AG09309 (cell line): ENCODE data around the gene TRAF2.
"Not testable (repeated sequence)": the region's sequence is repeated elsewhere in the genome, so short reads cannot be mapped to it uniquely, and the experiment has no call there.

ENCODE experiments used
- DNase-seq: peaks from one replicate; pipeline ENCODE4 v3.0.0-alpha.2; 2010; ENCODE audit warnings: low read depth
- H3K4me3 ChIP-seq: 2 replicates; pipeline ENCODE4 v1.5.1; 2011; ENCODE audit warnings: mild to moderate bottlenecking, low read depth, low read length, moderate library complexity; ENCODE audit not compliant: control insufficient read depth
- TF ChIP-seq, protein P1 (sequence below): IDR thresholded peaks from 2 replicates; pipeline ENCODE4 v1.5.1; 2011; ENCODE audit warnings: mild to moderate bottlenecking, low read depth, low read length, inconsistent platforms; ENCODE audit not compliant: insufficient read depth, control insufficient read depth; ENCODE audit errors: missing control alignments

Gene TRAF2

DNA sequence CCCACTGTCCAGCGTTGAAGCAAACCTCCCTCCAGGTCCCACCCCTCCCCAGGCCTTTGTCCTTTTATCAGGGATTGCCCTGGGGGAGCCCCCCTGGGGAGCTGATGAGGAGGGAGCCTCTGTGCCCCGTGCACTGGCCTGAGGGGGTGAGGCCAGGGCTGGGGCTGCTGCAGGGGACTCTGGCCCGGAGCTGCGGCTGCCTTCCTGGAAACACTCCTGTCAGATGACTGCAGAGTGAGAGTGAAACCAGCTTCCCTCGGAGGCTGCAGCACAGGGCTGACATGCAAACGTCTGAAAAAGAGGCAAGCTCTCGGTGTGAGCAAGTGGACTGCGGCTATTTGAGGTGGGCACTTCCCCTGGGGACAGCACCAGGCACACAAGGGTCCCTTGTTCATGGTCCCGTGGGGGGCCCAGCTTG, 4.6 kb upstream of the TRAF2 start:
- no peak overlapping the region for H3K4me3 ChIP-seq
- TF ChIP-seq, protein P1, sequence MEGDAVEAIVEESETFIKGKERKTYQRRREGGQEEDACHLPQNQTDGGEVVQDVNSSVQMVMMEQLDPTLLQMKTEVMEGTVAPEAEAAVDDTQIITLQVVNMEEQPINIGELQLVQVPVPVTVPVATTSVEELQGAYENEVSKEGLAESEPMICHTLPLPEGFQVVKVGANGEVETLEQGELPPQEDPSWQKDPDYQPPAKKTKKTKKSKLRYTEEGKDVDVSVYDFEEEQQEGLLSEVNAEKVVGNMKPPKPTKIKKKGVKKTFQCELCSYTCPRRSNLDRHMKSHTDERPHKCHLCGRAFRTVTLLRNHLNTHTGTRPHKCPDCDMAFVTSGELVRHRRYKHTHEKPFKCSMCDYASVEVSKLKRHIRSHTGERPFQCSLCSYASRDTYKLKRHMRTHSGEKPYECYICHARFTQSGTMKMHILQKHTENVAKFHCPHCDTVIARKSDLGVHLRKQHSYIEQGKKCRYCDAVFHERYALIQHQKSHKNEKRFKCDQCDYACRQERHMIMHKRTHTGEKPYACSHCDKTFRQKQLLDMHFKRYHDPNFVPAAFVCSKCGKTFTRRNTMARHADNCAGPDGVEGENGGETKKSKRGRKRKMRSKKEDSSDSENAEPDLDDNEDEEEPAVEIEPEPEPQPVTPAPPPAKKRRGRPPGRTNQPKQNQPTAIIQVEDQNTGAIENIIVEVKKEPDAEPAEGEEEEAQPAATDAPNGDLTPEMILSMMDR = no peak
- DNase-seq = no peak

DNA sequence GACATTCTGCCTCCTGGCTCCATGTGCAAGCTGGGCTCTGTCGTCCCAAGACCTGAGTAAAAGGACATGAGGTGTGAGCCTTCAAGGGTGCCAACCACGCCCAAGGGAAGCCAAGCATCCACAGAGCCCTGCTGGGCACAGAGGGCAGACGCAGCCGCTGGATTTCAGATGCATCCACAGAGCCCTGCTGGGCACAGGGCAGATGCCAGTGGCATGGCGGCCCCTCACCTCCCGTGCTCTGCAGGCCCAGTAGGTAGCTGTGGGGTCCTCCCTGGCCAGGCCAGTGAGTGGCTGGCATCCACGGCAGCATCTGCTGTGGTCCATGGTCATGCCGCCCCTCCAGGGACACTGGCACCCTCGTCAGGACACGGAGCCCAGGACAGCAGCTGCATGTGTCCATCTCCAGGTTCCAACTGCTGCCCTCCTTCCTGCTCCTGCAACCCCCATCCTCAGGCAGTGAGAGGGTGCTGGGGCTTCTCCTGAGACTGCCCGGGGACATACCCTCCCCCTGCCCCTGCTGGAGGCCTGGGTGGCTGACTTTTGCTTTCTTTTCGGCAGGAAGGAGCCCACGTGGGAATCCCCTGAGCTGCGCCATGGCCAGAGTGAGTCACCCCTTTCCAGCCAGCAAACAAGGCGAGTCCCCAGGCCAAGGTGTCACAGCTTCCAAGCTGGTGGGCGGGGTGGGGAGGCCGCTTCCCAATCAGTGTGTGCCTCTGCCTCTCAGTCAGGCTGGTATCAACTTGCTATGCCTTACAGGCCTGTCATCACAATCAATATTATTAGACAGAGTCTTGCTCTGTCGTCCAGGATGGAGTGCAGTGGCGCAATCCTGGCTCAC, 4.0 kb upstream of the TRAF2 start:
- DNase-seq = peak; percentile 32
- H3K4me3 ChIP-seq = peak overlapping the region; percentile 20; the same call in 1 of the 2 replicates

DNA sequence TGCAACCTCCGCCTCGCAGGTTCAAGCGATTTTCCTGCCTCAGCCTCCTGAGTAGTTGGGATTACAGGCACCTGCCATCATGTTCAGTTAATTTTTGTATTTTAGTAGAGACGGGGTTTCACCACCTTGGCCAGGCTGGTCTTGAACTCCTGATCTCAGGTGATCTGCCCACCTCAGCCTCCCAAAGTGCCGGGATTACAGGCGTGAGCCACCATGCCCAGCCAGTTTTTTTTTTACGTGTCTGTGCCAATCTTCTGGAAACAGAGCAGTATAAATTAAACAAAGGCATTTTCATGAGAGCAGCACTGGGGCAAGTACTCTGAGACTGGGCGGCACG, 3.4 kb upstream of the TRAF2 start:
- not testable (repeated sequence) for H3K4me3 ChIP-seq, DNase-seq

More for the DNA sequence above, 4.0 kb upstream of the TRAF2 start:
- TF ChIP-seq, protein P1 = peak; percentile 3

- DNase-seq, H3K4me3 ChIP-seq: not testable (repeated sequence)
These were observed 2.6 kb upstream of the TRAF2 start for GRCh38 chr9:136883670-136884069.

- TF ChIP-seq, protein P1 = peak; percentile 3
- DNase-seq = no peak
- H3K4me3 ChIP-seq = peak overlapping the region; percentile 87
These were observed 588 bp downstream of the TRAF2 start for GRCh38 chr9:136886610-136887597.

GRCh38 chr9:136888454-136888853, 2.1 kb downstream of the TRAF2 start:
- no peak overlapping the region for H3K4me3 ChIP-seq
- DNase-seq = no peak
- TF ChIP-seq, protein P1 = no peak

DNA sequence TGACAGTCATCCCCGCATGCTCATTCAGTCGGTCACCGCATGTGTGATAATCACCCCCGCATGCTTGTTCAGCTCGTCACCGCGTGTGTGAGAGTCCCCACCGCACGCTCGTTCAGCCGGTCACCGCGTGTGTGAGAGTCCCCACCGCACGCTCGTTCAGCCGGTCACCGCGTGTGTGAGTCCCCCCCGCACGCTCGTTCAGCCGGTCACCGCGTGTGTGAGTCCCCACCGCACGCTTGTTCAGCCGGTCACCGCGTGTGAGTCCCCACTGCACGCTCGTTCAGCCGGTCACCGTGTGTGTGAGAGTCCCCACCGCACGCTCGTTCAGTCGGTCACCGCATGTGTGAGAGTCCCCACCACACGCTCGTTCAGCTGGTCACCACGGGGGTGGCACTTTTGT, 3.5 kb downstream of the TRAF2 start:
- no peak overlapping the region for H3K4me3 ChIP-seq
- DNase-seq = no peak
- TF ChIP-seq, protein P1 = no peak
